OCI-LY3 (cell line): ENCODE measurements around the gene CAPN15.

Experiments used
- H2AFZ ChIP-seq: fragments of 200-600, 300-600 bp; shearing (Covaris generic); 2 replicates; pipeline ENCODE4 v1.6.0; 2014; ENCODE audit warnings: antibody characterized with exemption, low read depth, low read length
- H3K27ac ChIP-seq: fragments of 200-600, 300-600 bp; sonication (generic); 2 replicates; pipeline ENCODE4 v1.5.1; 2014; ENCODE audit warnings: mild to moderate bottlenecking, low read length, moderate library complexity, mixed read lengths
- H3K27me3 ChIP-seq: fragments of 200-600, 300-600 bp; sonication (generic); 2 replicates; pipeline ENCODE4 v1.6.1; 2014; ENCODE audit warnings: low read depth, low read length, mixed read lengths
- H3K36me3 ChIP-seq: fragments of 200-600, 300-600 bp; sonication (generic); replicated peaks from 2 replicates; pipeline ENCODE3; 2014; ENCODE audit warnings: low read depth, low read length, mixed read lengths
- H3K4me1 ChIP-seq: fragments of 300-600, 200-600 bp; sonication (generic); 2 replicates; pipeline ENCODE4 v1.6.1; 2014; ENCODE audit warnings: low read length, mixed read lengths
- H3K4me2 ChIP-seq: fragments of 200-600, 300-600 bp; sonication (generic); 2 replicates; pipeline ENCODE4 v1.6.1; 2014; ENCODE audit warnings: low read length, mixed read lengths
- H3K4me3 ChIP-seq: fragments of 300-600, 200-600 bp; sonication (generic); 2 replicates; pipeline ENCODE4 v1.5.1; 2014; ENCODE audit warnings: antibody characterized with exemption, mild to moderate bottlenecking, low read length, moderate library complexity
- H3K79me2 ChIP-seq: fragments of 300-600, 200-600 bp; shearing (Covaris generic); 2 replicates; pipeline ENCODE4 v1.6.1; 2014; ENCODE audit warnings: mild to moderate bottlenecking, low read length, mixed read lengths
- H3K9ac ChIP-seq: fragments of 300-600, 200-600 bp; shearing (Covaris generic); 2 replicates; pipeline ENCODE4 v1.6.0; 2014; ENCODE audit warnings: mild to moderate bottlenecking, low read length, moderate library complexity
- H3K9me3 ChIP-seq: fragments of 200-600, 300-600 bp; shearing (Covaris generic); 2 replicates; pipeline ENCODE4 v1.6.1; 2014; ENCODE audit warnings: low read length, mixed read lengths; ENCODE audit not compliant: insufficient read depth
- H4K20me1 ChIP-seq: fragments of 200-600, 300-600 bp; sonication (generic); 2 replicates; pipeline ENCODE4 v1.6.1; 2016; ENCODE audit warnings: low read length, mixed read lengths; ENCODE audit not compliant: insufficient read depth
- EZH2phosphoT487 ChIP-seq: fragments of 200-600 bp; shearing (Covaris generic); IDR thresholded peaks from 2 replicates; pipeline ENCODE4 v1.6.1; 2018; ENCODE audit warnings: antibody characterized with exemption, mixed run types, low read depth
- TF ChIP-seq, protein P1 (sequence below): fragments of 200-600, 300-600 bp; sonication (generic); IDR thresholded peaks from 2 replicates; pipeline ENCODE4 v1.5.1; 2014; ENCODE audit warnings: antibody characterized with exemption, low read length, low read depth

The CAPN15 gene

GRCh38 chr16:515175-515938 is 12.2 kb upstream of the CAPN15 start:
- H3K9ac ChIP-seq, result no peak overlapping the region
- no peaks in the 10 kb centered on the region for H4K20me1 ChIP-seq
- no peaks in the 10 kb centered on the region for H3K9me3 ChIP-seq
- TF ChIP-seq, protein P1, sequence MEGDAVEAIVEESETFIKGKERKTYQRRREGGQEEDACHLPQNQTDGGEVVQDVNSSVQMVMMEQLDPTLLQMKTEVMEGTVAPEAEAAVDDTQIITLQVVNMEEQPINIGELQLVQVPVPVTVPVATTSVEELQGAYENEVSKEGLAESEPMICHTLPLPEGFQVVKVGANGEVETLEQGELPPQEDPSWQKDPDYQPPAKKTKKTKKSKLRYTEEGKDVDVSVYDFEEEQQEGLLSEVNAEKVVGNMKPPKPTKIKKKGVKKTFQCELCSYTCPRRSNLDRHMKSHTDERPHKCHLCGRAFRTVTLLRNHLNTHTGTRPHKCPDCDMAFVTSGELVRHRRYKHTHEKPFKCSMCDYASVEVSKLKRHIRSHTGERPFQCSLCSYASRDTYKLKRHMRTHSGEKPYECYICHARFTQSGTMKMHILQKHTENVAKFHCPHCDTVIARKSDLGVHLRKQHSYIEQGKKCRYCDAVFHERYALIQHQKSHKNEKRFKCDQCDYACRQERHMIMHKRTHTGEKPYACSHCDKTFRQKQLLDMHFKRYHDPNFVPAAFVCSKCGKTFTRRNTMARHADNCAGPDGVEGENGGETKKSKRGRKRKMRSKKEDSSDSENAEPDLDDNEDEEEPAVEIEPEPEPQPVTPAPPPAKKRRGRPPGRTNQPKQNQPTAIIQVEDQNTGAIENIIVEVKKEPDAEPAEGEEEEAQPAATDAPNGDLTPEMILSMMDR, result no peak
- TF ChIP-seq EZH2phosphoT487, result no peak
- no peak overlapping the region for H2AFZ ChIP-seq
- no peak overlapping the region for H3K4me2 ChIP-seq
- H3K36me3 ChIP-seq, result no peaks in the 10 kb centered on the region
- H3K79me2 ChIP-seq, result no peaks in the 10 kb centered on the region
- no peaks in the 10 kb centered on the region for H3K27me3 ChIP-seq
- H3K4me3 ChIP-seq, result no peak overlapping the region
- H3K27ac ChIP-seq, result no peak overlapping the region
- H3K4me1 ChIP-seq, result no peaks in the 10 kb centered on the region

DNA sequence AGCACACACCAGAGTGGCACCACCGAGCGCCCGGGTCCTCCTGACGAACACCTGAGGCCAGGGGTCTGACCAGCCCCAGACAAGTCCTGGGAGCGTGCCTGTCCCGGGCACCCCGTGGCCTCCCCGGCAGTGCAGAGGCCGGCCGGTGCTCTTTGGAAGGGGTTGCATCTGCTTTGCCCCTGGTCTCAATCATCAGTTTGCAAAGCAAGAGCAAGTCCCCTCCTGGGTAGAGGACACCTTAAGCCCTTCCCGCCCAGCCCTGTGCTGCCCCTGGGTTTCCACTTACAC is 11.6 kb upstream of the CAPN15 start:
- H4K20me1 ChIP-seq, result no peaks in the 10 kb centered on the region
- no peaks in the 10 kb centered on the region for H3K27me3 ChIP-seq
- no peaks in the 10 kb centered on the region for H3K9me3 ChIP-seq
- no peak overlapping the region for H2AFZ ChIP-seq
- H3K9ac ChIP-seq, result no peak overlapping the region
- H3K36me3 ChIP-seq, result no peaks in the 10 kb centered on the region
- H3K4me3 ChIP-seq, result no peak overlapping the region
- no peak overlapping the region for H3K4me2 ChIP-seq
- no peaks in the 10 kb centered on the region for H3K4me1 ChIP-seq
- no peak overlapping the region for H3K27ac ChIP-seq
- H3K79me2 ChIP-seq, result no peaks in the 10 kb centered on the region
- TF ChIP-seq EZH2phosphoT487, result no peak
- TF ChIP-seq, protein P1, result no peak

DNA sequence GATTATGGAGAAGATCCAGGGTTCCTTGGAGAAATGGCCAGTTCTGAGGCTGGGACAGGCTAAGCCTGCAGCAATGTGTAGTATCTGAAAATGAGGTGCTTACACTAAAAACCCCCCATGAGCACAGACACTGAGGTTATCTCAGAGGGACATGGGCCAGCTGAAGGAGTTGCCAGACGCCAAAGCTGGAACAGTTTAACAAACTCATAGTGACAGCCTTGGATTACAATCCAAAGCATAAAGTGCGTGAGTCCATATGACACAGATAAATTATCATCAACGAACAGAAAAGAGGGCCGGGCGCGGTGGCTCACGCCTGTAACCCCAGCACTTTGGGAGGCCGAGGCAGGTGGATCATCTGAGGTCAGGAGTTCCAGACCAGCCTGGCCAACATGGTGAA is 11.2 kb upstream of the CAPN15 start:
- no peak overlapping the region for H3K4me3 ChIP-seq

DNA sequence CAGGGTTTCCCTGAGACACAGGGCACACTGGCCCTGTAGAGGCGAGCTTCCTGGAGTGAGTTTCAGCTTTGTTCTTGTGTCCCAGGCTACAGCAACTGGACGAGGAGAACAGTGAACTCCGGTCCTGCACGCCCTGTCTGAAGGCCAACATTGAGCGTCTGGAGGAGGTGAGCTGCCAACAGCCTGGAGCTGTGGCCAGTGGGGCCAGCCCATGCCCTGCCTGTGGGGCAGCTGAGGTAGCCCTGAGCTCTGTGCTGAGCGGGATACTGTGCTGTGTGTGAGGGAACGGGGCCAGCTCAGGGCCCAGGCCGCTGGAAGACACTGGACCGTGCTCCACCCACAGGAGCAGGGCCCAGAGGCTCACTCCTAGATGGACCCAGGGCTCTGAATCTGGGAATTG is 8.7 kb upstream of the CAPN15 start:
- H3K9ac ChIP-seq, result no peak overlapping the region
- TF ChIP-seq EZH2phosphoT487, result no peak
- TF ChIP-seq, protein P1, result no peak
- H3K9me3 ChIP-seq, result no peaks in the 10 kb centered on the region
- H3K27ac ChIP-seq, result no peak overlapping the region
- H3K79me2 ChIP-seq, result no peaks in the 10 kb centered on the region
- no peaks in the 10 kb centered on the region for H3K4me1 ChIP-seq
- H2AFZ ChIP-seq, result no peak overlapping the region
- H3K36me3 ChIP-seq, result no peaks in the 10 kb centered on the region
- H3K4me2 ChIP-seq, result no peak overlapping the region
- no peaks in the 10 kb centered on the region for H4K20me1 ChIP-seq
- no peaks in the 10 kb centered on the region for H3K27me3 ChIP-seq
- H3K4me3 ChIP-seq, result no peak overlapping the region

More for the DNA sequence above, 11.2 kb upstream of the CAPN15 start:
- Histone ChIP-seq H3K4me1 (no peaks in the 10 kb centered on the region), H4K20me1 (no peaks in the 10 kb centered on the region), H3K79me2 (no peaks in the 10 kb centered on the region), H2AFZ (no peak overlapping the region), H3K9me3 (no peaks in the 10 kb centered on the region), H3K36me3 (no peaks in the 10 kb centered on the region), H3K27ac (no peak overlapping the region), H3K9ac (no peak overlapping the region), H3K27me3 (no peaks in the 10 kb centered on the region), H3K4me2 (no peak overlapping the region)
- TF ChIP-seq EZH2phosphoT487, result no peak
- TF ChIP-seq, protein P1, result no peak
